Measurements from ENCODE around the gene ARL16.

The ARL16 gene

GRCh38 chr17:81712468-81713003 is 28.9 kb upstream of the ARL16 start:
- DNase-seq (ENCODE audit: low spot score): peak; percentile 85

GRCh38 chr17:81711814-81712467 is 28.3 kb upstream of the ARL16 start, which contains the start of gene SLC25A10:
TSS of gene SLC25A10 (plus strand) at chr17:81712284. CDS start at chr17:81712427, 143 bp downstream.
- DNase-seq (ENCODE audit: low spot score): peak; percentile 94

- DNase-seq (ENCODE audit: low spot score): no peak
Observed at GRCh38 chr17:81710514-81711308, 27.1 kb upstream of the ARL16 start.

- DNase-seq (ENCODE audit: low spot score): no peak
Observed at GRCh38 chr17:81708739-81709185, 25.2 kb upstream of the ARL16 start.

GRCh38 chr17:81707725-81708646 is 24.4 kb upstream of the ARL16 start:
- DNase-seq (ENCODE audit: low spot score): no peak

- no peak for DNase-seq (ENCODE audit: low spot score)
Observed at GRCh38 chr17:81706757-81707624, 23.4 kb upstream of the ARL16 start.

GRCh38 chr17:81706232-81706611 is 22.6 kb upstream of the ARL16 start:
- no peak for DNase-seq (ENCODE audit: low spot score)

GRCh38 chr17:81705518-81706231 is 22.1 kb upstream of the ARL16 start:
- no peak for DNase-seq (ENCODE audit: low spot score)

- no peak for DNase-seq (ENCODE audit: low spot score)
Observed at GRCh38 chr17:81703747-81704654, 20.4 kb upstream of the ARL16 start.

- peak; percentile 97 for DNase-seq (ENCODE audit: low spot score)
Observed at GRCh38 chr17:81702934-81703746, 19.5 kb upstream of the ARL16 start, which contains the start of gene MRPL12. TSS of gene MRPL12 (plus strand) at chr17:81703367. CDS start at chr17:81703502, 135 bp downstream.

- peak; percentile 59 for DNase-seq (ENCODE audit: low spot score)
Observed at GRCh38 chr17:81701288-81702071, 17.9 kb upstream of the ARL16 start.

- no peak for DNase-seq (ENCODE audit: low spot score)
Observed at GRCh38 chr17:81700353-81701287, 17.0 kb upstream of the ARL16 start.

- DNase-seq (ENCODE audit: low spot score): no peak
Observed at GRCh38 chr17:81697261-81698044, 13.9 kb upstream of the ARL16 start.

- DNase-seq (ENCODE audit: low spot score): no peak
Observed at GRCh38 chr17:81696218-81696941, 12.8 kb upstream of the ARL16 start.

GRCh38 chr17:81695801-81696200 is 12.2 kb upstream of the ARL16 start:
- DNase-seq (ENCODE audit: low spot score): no peak

Measured in HuH-7.5 (cell line).